Amniotic epithelial cell (primary cell): ENCODE data around the gene SLC45A1.
A peak's percentile ranks its signal among the peaks of the same experiment; 100 is the strongest.
"Not testable (repeated sequence)": the region's sequence is repeated elsewhere in the genome, so short reads cannot be mapped to it uniquely, and the experiment has no call there.

ENCODE experiments used
- DNase-seq: peaks from one replicate; pipeline ENCODE4 v3.0.0-alpha.2; 2010; ENCODE audit warnings: low read depth

Gene SLC45A1

GRCh38 chr1:8317647-8318381 is at the start of gene SLC45A1:
Gene SLC45A1 (plus strand): TSS chr1:8318114. CDS start chr1:8324330, 6,216 bp downstream.
- peak; percentile 47 for DNase-seq

- DNase-seq = no peak
Observed at GRCh38 chr1:8273036-8273435, 44.9 kb upstream of the SLC45A1 start.

GRCh38 chr1:8274352-8274751 is 43.6 kb upstream of the SLC45A1 start:
- no peak for DNase-seq

GRCh38 chr1:8276173-8276914 is 41.6 kb upstream of the SLC45A1 start:
- DNase-seq = no peak

- no peak for DNase-seq
Observed at GRCh38 chr1:8276932-8277331, 41.0 kb upstream of the SLC45A1 start.

GRCh38 chr1:8278677-8279076 is 39.2 kb upstream of the SLC45A1 start:
- DNase-seq = not testable (repeated sequence)

- peak; percentile 44 for DNase-seq
Observed at GRCh38 chr1:8281843-8282509, 35.9 kb upstream of the SLC45A1 start.

- no peak for DNase-seq
Observed at GRCh38 chr1:8283058-8283884, 34.6 kb upstream of the SLC45A1 start.

- peak; percentile 75 for DNase-seq
Observed at GRCh38 chr1:8284127-8284526, 33.8 kb upstream of the SLC45A1 start.

- DNase-seq = no peak
Observed at GRCh38 chr1:8285103-8285502, 32.8 kb upstream of the SLC45A1 start.

GRCh38 chr1:8285965-8286364 is 31.9 kb upstream of the SLC45A1 start:
- DNase-seq = no peak

- DNase-seq = no peak
Observed at GRCh38 chr1:8293118-8293517, 24.8 kb upstream of the SLC45A1 start.

GRCh38 chr1:8293641-8294169 is 24.2 kb upstream of the SLC45A1 start:
- DNase-seq = no peak

GRCh38 chr1:8294170-8294697 is 23.7 kb upstream of the SLC45A1 start:
- peak; percentile 61 for DNase-seq

- DNase-seq = no peak
Observed at GRCh38 chr1:8297245-8297644, 20.7 kb upstream of the SLC45A1 start.

GRCh38 chr1:8299963-8300362 is 18.0 kb upstream of the SLC45A1 start:
- no peak for DNase-seq

GRCh38 chr1:8302081-8302956 is 15.6 kb upstream of the SLC45A1 start:
- peak; percentile 51 for DNase-seq

GRCh38 chr1:8303141-8303540 is 14.8 kb upstream of the SLC45A1 start:
- DNase-seq = peak; percentile 82

GRCh38 chr1:8303876-8304275 is 14.0 kb upstream of the SLC45A1 start:
- DNase-seq = no peak

GRCh38 chr1:8307628-8308027 is 10.3 kb upstream of the SLC45A1 start:
- DNase-seq = no peak
